Mesodermal cell (in vitro differentiated cells): ENCODE data around the gene AOAH.

Experiments used
- H3K27ac ChIP-seq: 2 replicates; pipeline ENCODE4 v1.7.0; 2013; ENCODE audit warnings: mild to moderate bottlenecking, low read depth, low read length, moderate library complexity; ENCODE audit not compliant: severe bottlenecking
- H3K36me3 ChIP-seq: 2 replicates; pipeline ENCODE4 v1.7.1; 2013; ENCODE audit warnings: mild to moderate bottlenecking, low read length, moderate library complexity; ENCODE audit not compliant: control insufficient read depth, insufficient read depth
- H3K4me1 ChIP-seq: one replicate; pipeline ENCODE4 v1.7.1; 2013; ENCODE audit warnings: mild to moderate bottlenecking, low read length; ENCODE audit not compliant: insufficient read depth, control insufficient read depth, poor library complexity, severe bottlenecking
- H3K4me3 ChIP-seq: 2 replicates; pipeline ENCODE4 v1.7.0; 2013; ENCODE audit warnings: low read length, control low read depth, mild to moderate bottlenecking; ENCODE audit not compliant: insufficient read depth, poor library complexity, severe bottlenecking; ENCODE audit errors: extremely low read depth
- H3K9me3 ChIP-seq: 2 replicates; pipeline ENCODE4 v1.7.1; 2013; ENCODE audit warnings: mild to moderate bottlenecking, low read length, moderate library complexity; ENCODE audit not compliant: control insufficient read depth
- WGBS, 2 experiments: methylation state at CpG; one replicate each; pipeline ENCODE4 v1.1.5; 2013; ENCODE audit warnings: missing lambda C conversion rate in 2 of 2; ENCODE audit not compliant: insufficient coverage in 2 of 2; 5-methylcytosine and 5-hydroxymethylcytosine counted together

The AOAH gene

GRCh38 chr7:36613031-36613614 is 111.2 kb downstream of the AOAH start:
- no peaks in the 10 kb centered on the region for H3K4me1 ChIP-seq
- no peaks in the 10 kb centered on the region for H3K36me3 ChIP-seq
- 89 to 100% methylated on average over 1 to 3 of the region's 4 CpGs for WGBS, 2 experiments
- no peak overlapping the region for H3K27ac ChIP-seq
- no peaks in the 10 kb centered on the region for H3K9me3 ChIP-seq
- H3K4me3 ChIP-seq = no peak overlapping the region

DNA sequence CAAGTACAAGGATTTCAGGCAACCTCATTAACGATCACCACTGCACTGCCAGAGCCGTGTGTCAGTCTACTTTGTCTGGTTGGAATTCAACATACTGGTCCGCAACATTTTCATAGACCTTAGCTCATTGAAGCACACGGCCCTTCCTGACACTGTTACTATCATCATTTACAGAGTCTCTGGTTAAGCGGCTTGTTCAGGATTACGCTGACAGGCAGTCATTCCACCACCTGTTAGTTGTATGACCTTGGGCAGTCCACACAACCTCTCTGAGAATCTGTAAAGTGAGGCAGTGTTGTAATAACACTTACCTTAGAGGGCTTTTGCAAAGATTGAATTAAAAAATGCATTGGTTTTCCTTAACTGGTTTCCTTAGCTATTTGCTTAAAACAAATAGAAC is 112.6 kb downstream of the AOAH start:
- Histone ChIP-seq H3K27ac (no peak overlapping the region), H3K9me3 (no peaks in the 10 kb centered on the region), H3K4me1 (peaks cover 7% of the 10 kb centered on the region), H3K36me3 (no peaks in the 10 kb centered on the region), H3K4me3 (no peak overlapping the region)
- WGBS, 2 experiments = 88 to 98% methylated on average over 3 to 4 of the region's 6 CpGs

DNA sequence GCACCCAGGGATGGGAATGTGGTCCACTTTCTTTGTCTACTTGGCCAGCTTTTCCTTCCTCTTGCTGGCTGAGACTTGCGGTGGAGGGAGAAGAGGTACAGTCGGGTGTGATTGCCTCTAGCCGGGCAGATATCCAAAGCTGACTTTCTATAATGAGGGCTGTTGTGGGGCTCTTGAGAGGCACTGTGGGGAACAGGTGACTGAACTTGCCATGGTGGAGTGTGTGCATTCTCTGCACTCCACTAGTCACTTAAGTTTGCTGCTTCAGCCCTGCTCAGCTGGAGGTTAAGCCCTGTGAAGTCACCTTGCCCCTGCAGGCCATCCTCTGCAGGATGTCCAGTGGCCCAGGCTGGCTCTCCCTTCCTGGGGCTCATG is 116.6 kb downstream of the AOAH start:
- WGBS, 2 experiments = no CpG with 5 or more reads among the region's 3 CpGs
- Histone ChIP-seq H3K4me1 (peaks cover 11% of the 10 kb centered on the region), H3K27ac (no peak overlapping the region), H3K4me3 (no peak overlapping the region), H3K36me3 (no peaks in the 10 kb centered on the region), H3K9me3 (no peaks in the 10 kb centered on the region)

DNA sequence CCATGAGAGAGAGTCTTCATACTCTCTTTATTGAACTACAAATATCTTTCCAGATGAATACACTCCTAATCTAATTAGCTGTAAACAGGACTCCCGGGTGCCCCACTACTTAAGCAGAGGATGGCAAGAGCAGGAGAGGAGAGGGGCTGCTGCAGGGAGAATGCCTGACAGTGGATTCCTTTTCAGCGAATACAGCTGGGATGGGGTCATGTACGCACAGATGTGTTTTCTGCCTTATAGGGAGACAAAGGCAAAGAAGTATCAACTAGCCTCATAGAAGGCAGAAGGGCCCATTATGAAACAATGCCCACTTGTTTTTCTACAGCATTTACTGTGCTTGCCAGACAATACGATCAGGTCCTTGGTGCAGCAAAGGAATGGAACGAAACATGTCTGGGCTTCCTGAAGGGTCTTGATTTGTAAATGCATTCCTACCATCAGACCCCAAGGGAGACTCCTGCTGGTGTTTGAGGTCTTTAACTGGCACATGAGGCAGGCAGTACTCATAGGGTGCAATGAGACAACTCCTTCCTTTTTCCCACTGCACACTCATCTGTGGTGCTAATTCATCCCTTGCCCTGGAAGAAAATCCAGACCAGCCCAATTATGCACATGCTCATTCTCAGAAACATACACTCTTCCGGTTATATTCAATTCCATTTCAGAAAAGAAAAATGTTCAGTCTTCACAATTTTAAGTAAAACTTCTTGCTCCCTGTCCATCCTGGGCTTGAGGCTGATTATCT is 117.1 kb downstream of the AOAH start:
- no peaks in the 10 kb centered on the region for H3K9me3 ChIP-seq
- H3K4me3 ChIP-seq = no peak overlapping the region
- H3K27ac ChIP-seq = no peak overlapping the region
- H3K36me3 ChIP-seq = no peaks in the 10 kb centered on the region
- 78 to 94% methylated on average over 5 to 6 of the region's 6 CpGs for whole genome bisulfite sequencing, 2 experiments
- peaks cover 11% of the 10 kb centered on the region for H3K4me1 ChIP-seq

DNA sequence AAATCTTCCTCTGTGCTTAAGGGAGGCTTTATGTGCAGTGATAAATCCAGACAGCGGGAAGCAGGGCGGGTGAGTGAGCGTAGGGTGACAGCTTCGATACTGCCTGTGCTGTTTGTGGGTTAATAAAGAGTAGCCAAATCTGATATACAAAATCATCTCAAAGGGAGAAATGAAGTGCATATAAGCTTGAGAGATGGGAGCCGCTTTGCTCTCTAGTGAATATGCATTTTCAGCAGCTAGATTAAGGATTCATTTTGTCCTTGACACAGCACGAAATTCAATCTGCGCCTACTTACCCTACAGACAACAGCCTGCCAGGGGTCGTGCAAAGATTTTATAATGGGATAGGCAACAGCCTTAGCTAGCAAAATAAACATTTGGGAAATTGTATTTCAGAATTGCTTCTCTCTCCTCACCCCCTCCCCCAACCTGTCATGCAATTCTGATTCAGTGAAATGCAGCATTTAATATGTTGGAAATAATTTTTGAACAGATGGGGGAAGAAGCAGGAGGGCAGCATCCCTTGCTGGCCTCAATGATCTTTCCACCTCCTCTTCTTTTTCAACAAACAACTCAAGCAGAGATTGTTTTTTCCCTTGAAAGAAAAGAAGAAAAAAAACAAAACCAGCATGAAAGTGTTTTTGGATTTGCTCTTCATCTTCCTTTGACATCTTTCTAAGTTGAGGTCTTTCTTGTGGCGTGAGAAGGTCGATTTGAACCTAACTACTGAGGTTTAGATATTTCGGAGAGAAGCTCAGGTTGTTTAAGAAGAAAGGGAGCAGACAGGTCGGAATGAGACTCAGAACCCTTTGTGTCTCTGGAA is 117.9 kb downstream of the AOAH start:
- peaks cover 12% of the 10 kb centered on the region for H3K4me1 ChIP-seq
- 89 to 93% methylated on average over 5 to 7 of the region's 12 CpGs for WGBS, 2 experiments
- H3K27ac ChIP-seq = no peak overlapping the region
- no peak overlapping the region for H3K4me3 ChIP-seq
- H3K9me3 ChIP-seq = no peaks in the 10 kb centered on the region
- no peaks in the 10 kb centered on the region for H3K36me3 ChIP-seq

DNA sequence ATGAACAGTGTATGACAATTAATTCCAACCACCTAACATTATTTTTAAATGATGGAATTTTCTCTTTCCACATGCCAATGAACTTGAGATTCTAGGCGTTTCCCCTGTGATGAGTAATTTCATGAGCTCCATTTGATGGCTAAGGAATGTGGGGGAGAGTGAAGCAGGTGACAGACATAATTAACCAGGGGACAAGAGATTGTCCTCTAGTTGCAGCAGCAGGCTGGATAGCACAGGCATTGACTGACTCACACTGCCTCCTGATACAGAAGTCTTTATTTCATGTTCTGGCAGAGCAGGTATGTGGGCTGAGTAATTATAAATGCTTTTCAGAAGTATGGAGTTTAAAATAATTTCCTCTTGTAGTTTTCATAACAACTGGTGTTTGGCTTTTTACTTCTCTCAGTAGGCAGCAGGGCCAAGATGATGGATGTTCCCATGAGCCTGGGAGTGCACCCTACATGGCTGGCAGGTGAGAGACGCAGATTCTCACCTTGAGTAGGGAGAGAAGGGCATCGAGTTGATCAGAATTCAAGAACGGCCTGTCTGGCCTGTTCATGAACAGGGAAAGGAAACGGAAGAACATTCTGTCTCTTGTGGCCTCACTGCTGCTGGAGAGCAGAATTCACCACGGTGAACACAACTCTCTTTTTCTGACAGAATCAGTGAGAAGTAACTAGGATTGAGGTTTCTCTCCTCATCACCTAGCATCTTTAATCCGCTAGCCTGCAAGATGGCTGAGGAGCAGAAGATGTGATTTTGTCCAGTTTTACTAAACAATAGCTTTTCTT is 118.8 kb downstream of the AOAH start:
- no peaks in the 10 kb centered on the region for H3K9me3 ChIP-seq
- no peaks in the 10 kb centered on the region for H3K36me3 ChIP-seq
- no peak overlapping the region for H3K4me3 ChIP-seq
- no peak overlapping the region for H3K27ac ChIP-seq
- WGBS, 2 experiments = 89 to 95% methylated on average over 5 to 6 of the region's 7 CpGs
- peaks cover 20% of the 10 kb centered on the region for H3K4me1 ChIP-seq

GRCh38 chr7:36604806-36605205 is 119.5 kb downstream of the AOAH start:
- no peak overlapping the region for H3K4me3 ChIP-seq
- WGBS, 2 experiments = 85 to 94% methylated on average over 2 of the region's 3 CpGs
- peaks cover 20% of the 10 kb centered on the region for H3K4me1 ChIP-seq
- H3K9me3 ChIP-seq = no peaks in the 10 kb centered on the region
- H3K27ac ChIP-seq = no peak overlapping the region
- no peaks in the 10 kb centered on the region for H3K36me3 ChIP-seq

GRCh38 chr7:36602934-36603887 is 121.1 kb downstream of the AOAH start:
- Histone ChIP-seq H3K4me3 (no peak overlapping the region), H3K36me3 (no peaks in the 10 kb centered on the region), H3K27ac (no peak overlapping the region), H3K9me3 (no peaks in the 10 kb centered on the region), H3K4me1 (peaks cover 20% of the 10 kb centered on the region)
- 90 to 94% methylated on average over 5 to 7 of the region's 7 CpGs for WGBS, 2 experiments

DNA sequence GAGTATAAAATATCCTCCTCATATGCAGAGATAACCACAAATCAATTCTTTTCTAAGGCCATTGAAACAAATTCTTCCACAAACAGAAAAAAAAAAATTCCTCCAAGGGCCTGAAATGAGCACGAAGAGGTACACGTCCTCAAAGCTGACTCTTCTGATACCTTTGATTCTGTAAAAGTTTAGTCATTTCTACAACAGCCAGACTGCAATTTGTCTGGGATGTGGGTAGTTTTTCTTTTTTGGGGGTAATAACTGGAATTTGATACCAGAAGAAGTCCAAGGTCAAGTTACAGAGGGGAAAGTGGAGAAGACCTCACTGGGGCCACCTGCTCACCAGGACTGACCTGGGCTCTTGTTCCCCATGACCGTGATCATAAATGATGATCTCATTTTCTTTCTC is 121.8 kb downstream of the AOAH start:
- H3K4me3 ChIP-seq = no peak overlapping the region
- peaks cover 20% of the 10 kb centered on the region for H3K4me1 ChIP-seq
- H3K27ac ChIP-seq = no peak overlapping the region
- 89% methylated on average over 3 of the region's 3 CpGs; no CpG with 5 or more reads in 1 of the 2 experiments for WGBS, 2 experiments
- no peaks in the 10 kb centered on the region for H3K36me3 ChIP-seq
- no peaks in the 10 kb centered on the region for H3K9me3 ChIP-seq
